GM12892 (cell line): ENCODE data around the gene NOTUM.

Experiments
- POLR2A ChIP-seq: IDR thresholded peaks from 2 replicates; pipeline ENCODE4 v1.6.1; 2011; ENCODE audit warnings: low read depth, low read length, control low read depth
- POLR2AphosphoS5 ChIP-seq: IDR thresholded peaks from 2 replicates; pipeline ENCODE4 v1.6.1; 2011; ENCODE audit warnings: low read depth, low read length, control low read depth

DNA sequence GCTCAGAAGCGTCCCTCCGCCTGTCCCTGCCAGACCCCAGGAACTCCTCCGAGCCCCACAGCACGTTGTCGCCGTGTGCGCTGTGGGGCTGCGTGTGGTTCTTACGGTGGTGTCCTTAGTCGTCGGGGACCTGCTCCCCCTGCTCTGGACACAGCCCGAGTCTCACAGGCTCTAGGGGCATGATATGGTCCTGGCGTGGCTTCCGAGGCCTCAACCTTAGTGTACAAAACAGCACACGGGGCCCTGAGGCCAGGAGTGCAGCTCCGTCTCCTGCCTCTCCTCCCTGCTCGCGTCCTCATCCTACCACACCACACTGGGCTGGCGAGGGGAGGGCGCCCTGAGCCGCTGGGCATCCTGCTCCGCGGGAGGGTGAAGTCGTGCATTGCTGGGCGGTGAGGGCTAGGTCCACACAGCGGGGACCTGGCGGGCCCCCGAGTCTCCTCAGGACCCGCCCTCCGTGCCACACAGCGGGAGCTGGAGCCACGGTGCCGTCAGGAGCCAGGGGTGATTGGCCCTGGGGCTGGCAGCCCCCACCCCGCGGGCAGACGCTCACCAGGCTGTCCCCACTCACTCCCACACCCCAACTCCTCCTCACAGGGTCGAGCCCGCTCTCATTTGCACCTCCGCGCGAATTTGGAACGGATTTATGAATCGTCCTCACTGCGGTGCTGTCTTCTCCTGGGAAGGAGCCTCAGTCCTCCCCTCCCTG is 32.3 kb downstream of the NOTUM start:
- TF ChIP-seq POLR2A, result no peak
- TF ChIP-seq POLR2AphosphoS5, result no peak
